GM12873 (cell line): Measurements from ENCODE around the gene SYNDIG1.

ENCODE experiments used
- CTCF ChIP-seq: IDR thresholded peaks from 2 replicates; pipeline ENCODE4 v1.5.1; 2012; ENCODE audit warnings: low read depth, mild to moderate bottlenecking, moderate library complexity, low read length, control low read depth; ENCODE audit not compliant: insufficient read depth; ENCODE audit errors: missing control alignments

SYNDIG1 gene

DNA sequence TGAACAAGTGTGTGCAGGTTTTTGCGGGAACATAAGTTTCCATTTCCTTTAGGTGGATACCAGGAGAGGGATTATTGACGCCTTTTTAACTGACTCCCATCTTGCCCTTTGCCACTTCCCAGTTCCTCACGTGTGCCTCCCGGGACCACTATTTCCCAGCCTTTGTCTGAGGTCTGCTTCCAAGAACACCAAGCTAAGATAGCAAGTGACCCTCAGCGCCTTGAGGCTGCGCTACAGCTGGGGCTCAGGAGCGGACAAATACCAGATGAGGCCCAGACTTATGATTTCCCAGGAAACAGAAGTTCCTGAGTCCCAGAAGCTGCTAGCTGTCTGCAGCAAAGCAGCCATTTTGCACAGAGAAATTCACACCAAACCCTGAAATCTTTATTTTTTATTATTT is 216.7 kb downstream of the SYNDIG1 start:
- no peak for TF ChIP-seq CTCF

DNA sequence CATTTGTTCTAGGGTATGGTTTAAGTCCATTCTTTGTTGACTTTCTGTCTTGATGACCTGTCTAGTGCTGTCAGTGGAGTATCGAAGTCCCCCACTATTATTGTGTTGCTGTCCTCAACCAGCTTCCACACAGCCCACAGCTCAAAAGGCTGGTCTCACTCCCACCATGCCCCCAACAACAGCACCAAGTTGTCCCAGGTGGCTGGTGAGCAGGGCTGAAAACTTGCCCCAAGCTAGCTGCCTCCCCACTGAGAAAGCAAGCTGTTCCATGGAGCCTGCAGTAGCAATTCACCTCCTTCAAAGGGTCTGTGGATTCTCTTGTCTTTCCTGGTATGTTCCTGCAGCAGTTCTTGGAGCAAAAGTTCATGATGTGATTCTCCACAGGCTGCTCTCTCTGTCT is 221.0 kb downstream of the SYNDIG1 start:
- TF ChIP-seq CTCF: no peak

GRCh38 chr20:24691901-24692351 is 222.5 kb downstream of the SYNDIG1 start:
- TF ChIP-seq CTCF: no peak

GRCh38 chr20:24692446-24693200 is 223.2 kb downstream of the SYNDIG1 start:
- no peak for TF ChIP-seq CTCF

GRCh38 chr20:24693466-24694156 is 224.2 kb downstream of the SYNDIG1 start:
- no peak for TF ChIP-seq CTCF

DNA sequence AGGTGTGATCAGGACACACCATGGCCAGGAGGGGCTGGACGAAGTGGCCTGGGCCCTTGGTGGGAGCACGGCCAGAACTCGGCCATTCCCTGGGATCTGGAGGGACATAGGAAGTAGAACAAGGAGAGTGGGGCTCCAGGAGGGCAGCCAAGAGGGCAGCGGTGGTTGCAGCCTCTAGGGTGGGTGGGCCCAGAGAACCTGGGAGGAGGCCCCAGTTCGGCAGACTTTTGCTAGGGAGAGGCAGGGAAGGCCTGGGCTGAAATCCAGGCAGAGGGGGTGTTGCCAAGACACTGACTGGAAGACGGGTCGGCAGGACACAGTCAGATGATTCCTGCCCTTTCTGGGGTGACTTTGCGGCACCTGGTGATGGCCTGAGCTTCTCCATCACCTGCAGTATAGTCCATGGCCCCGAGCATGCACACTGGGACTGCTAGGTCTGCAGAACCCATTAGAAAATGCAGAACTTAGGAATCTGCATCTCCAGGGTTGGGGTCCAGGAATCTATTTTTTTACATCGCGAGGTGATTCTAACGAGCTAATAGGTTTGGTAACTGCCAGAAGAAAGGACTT is 224.8 kb downstream of the SYNDIG1 start:
- no peak for TF ChIP-seq CTCF

GRCh38 chr20:24694727-24695528 is 225.5 kb downstream of the SYNDIG1 start:
- no peak for TF ChIP-seq CTCF
